ENCODE measurements around the gene PLEKHB1. TPM values are rescaled to one million over a fixed set of nuclear protein-coding genes. Genes with fewer than 3 reads are reported as not detected.

Gene PLEKHB1
- total and polyA plus RNA-seq, 8 donors, result 5.3 to 90.1 (median 13.4) TPM; not detected in 1

GRCh38 chr11:73653996-73654395, 7.6 kb downstream of the PLEKHB1 start:
- H3K27ac ChIP-seq, result no peak overlapping the region
- 91 to 96% (median 94%) methylated on average over 5 of the region's 5 CpGs for WGBS, 5 donors
- no peak overlapping the region for H3K4me3 ChIP-seq
- TF ChIP-seq POLR2A (IDR thresholded peaks at IDR 0.05) (no peak), POLR2AphosphoS5 (IDR thresholded peaks at IDR 0.05) (no peak), CTCF (IDR thresholded peaks at IDR 0.05) (no peak), EP300 (IDR thresholded peaks at IDR 0.05) (no peak)
- DNase-seq, result no peak
- peaks cover 0 to 18% (median 0%) of the 10 kb centered on the region in 4 donors for H3K36me3 ChIP-seq
- peaks cover 0 to 9% (median 0%) of the 10 kb centered on the region in 4 donors for H3K4me1 ChIP-seq
- intact Hi-C loops (cut with DNase I; ENCODE audit: low total_unique reads), result no loop called here
- no peaks in the 10 kb centered on the region for H3K9me3 ChIP-seq
- H3K27me3 ChIP-seq, result no peaks in the 10 kb centered on the region

GRCh38 chr11:73654482-73655021, 8.2 kb downstream of the PLEKHB1 start:
- H3K4me3 ChIP-seq, result no peak overlapping the region
- no peak overlapping the region for H3K27ac ChIP-seq
- H3K27me3 ChIP-seq, result no peaks in the 10 kb centered on the region
- H3K9me3 ChIP-seq, result no peaks in the 10 kb centered on the region
- TF ChIP-seq CTCF (IDR thresholded peaks at IDR 0.05), result no peak
- TF ChIP-seq POLR2A (IDR thresholded peaks at IDR 0.05), result no peak
- TF ChIP-seq EP300 (IDR thresholded peaks at IDR 0.05), result no peak
- no peak for TF ChIP-seq POLR2AphosphoS5 (IDR thresholded peaks at IDR 0.05)
- DNase-seq, result no peak
- peaks cover 0 to 9% (median 0%) of the 10 kb centered on the region in 4 donors for H3K4me1 ChIP-seq
- 85 to 90% (median 90%) methylated on average over 7 of the region's 7 CpGs for WGBS, 5 donors
- H3K36me3 ChIP-seq, result peaks cover 0 to 18% (median 0%) of the 10 kb centered on the region in 4 donors
- intact Hi-C loops (cut with DNase I; ENCODE audit: low total_unique reads), result loop anchor here (5.0 kb wide), 1 partner anchor 252 kb away; no protein-coding TSS in a partner anchor

- Histone ChIP-seq H3K9me3 (no peaks in the 10 kb centered on the region), H3K4me3 (no peak overlapping the region), H3K27me3 (no peaks in the 10 kb centered on the region), H3K27ac (no peak overlapping the region), H3K4me1 (peaks cover 4 to 18% (median 6%) of the 10 kb centered on the region in 4 donors), H3K36me3 (peaks cover 0 to 18% (median 0%) of the 10 kb centered on the region in 4 donors)
- no peak for DNase-seq
- TF ChIP-seq CTCF (IDR thresholded peaks at IDR 0.05), result no peak
- TF ChIP-seq EP300 (IDR thresholded peaks at IDR 0.05), result no peak
- TF ChIP-seq POLR2A (IDR thresholded peaks at IDR 0.05), result no peak
- no peak for TF ChIP-seq POLR2AphosphoS5 (IDR thresholded peaks at IDR 0.05)
- intact Hi-C loops (cut with DNase I; ENCODE audit: low total_unique reads), result loop anchor here (5.0 kb wide), 1 partner anchor 253 kb away; no protein-coding TSS in a partner anchor
- 79 to 97% (median 91%) methylated on average over 6 to 8 of the region's 8 CpGs for WGBS, 5 donors
Observed at GRCh38 chr11:73655686-73656085, 9.3 kb downstream of the PLEKHB1 start.

- no peaks in the 10 kb centered on the region for H3K27me3 ChIP-seq
- H3K4me1 ChIP-seq, result peaks cover 12 to 22% (median 15%) of the 10 kb centered on the region in 4 donors
- DNase-seq, result no peak
- peaks cover 0 to 18% (median 0%) of the 10 kb centered on the region in 4 donors for H3K36me3 ChIP-seq
- H3K4me3 ChIP-seq, result no peak overlapping the region
- intact Hi-C loops (cut with DNase I; ENCODE audit: low total_unique reads), result loop anchor here (5.0 kb wide), 1 partner anchor 255 kb away; no protein-coding TSS in a partner anchor
- WGBS, 5 donors, result 59 to 97% (median 75%) methylated on average over 3 of the region's 3 CpGs
- no peaks in the 10 kb centered on the region for H3K9me3 ChIP-seq
- TF ChIP-seq POLR2AphosphoS5 (IDR thresholded peaks at IDR 0.05), result no peak
- no peak for TF ChIP-seq CTCF (IDR thresholded peaks at IDR 0.05)
- no peak for TF ChIP-seq POLR2A (IDR thresholded peaks at IDR 0.05)
- TF ChIP-seq EP300 (IDR thresholded peaks at IDR 0.05), result no peak
- H3K27ac ChIP-seq, result no peak overlapping the region
Observed at GRCh38 chr11:73656985-73657384, 10.6 kb downstream of the PLEKHB1 start.
